Astrocyte (in vitro differentiated cells and primary cell): ENCODE results near the gene ZNF764. TPM values are rescaled to one million over a fixed set of nuclear protein-coding genes. Genes with fewer than 3 reads are reported as not detected.

Source experiments
- DNase-seq: peaks from one replicate; pipeline ENCODE4 v3.0.0-alpha.2; 2010; ENCODE audit warnings: low read depth
- FAIRE-seq: peaks from 2 replicates; lab custom pipeline; 2011; peaks lifted over from hg19 to GRCh38; lab: Jason Lieb, UNC
- H2AFZ ChIP-seq: 2 replicates; pipeline ENCODE4 v1.6.0; 2012; ENCODE audit warnings: low read depth, low read length, inconsistent platforms
- H3K27ac ChIP-seq: 2 replicates; pipeline ENCODE4 v1.5.1; 2011; ENCODE audit warnings: low read depth, low read length, inconsistent platforms
- H3K27me3 ChIP-seq: 2 replicates; pipeline ENCODE4 v1.6.0; 2011; ENCODE audit warnings: low read length, inconsistent platforms; ENCODE audit not compliant: insufficient read depth
- H3K36me3 ChIP-seq: 2 replicates; pipeline ENCODE4 v1.5.1; 2011; ENCODE audit warnings: low read length, inconsistent platforms; ENCODE audit not compliant: insufficient read depth
- H3K4me1 ChIP-seq: 2 replicates; pipeline ENCODE4 v1.5.1; 2011; ENCODE audit warnings: low read length, inconsistent platforms; ENCODE audit not compliant: insufficient read depth
- H3K4me2 ChIP-seq: 2 replicates; pipeline ENCODE4 v1.6.0; 2012; ENCODE audit warnings: low read length, inconsistent platforms
- H3K4me3 ChIP-seq: 2 replicates; pipeline ENCODE4 v1.5.1; 2011; ENCODE audit warnings: low read depth, mild to moderate bottlenecking, low read length, inconsistent platforms; ENCODE audit not compliant: insufficient read depth
- H3K79me2 ChIP-seq: 2 replicates; pipeline ENCODE4 v1.6.0; 2012; ENCODE audit warnings: mild to moderate bottlenecking, low read length, inconsistent platforms; ENCODE audit not compliant: insufficient read depth
- H3K9ac ChIP-seq: 2 replicates; pipeline ENCODE4 v1.6.0; 2012; ENCODE audit warnings: mild to moderate bottlenecking, low read length, inconsistent platforms
- H3K9me3 ChIP-seq: 2 replicates; pipeline ENCODE4 v1.5.1; 2012; ENCODE audit warnings: low read depth, mild to moderate bottlenecking, low read length, inconsistent platforms; ENCODE audit not compliant: insufficient read depth
- H4K20me1 ChIP-seq: 2 replicates; pipeline ENCODE4 v1.6.0; 2012; ENCODE audit warnings: low read length, inconsistent platforms; ENCODE audit not compliant: insufficient read depth
- H3K27ac Mint-ChIP-seq: one replicate; pipeline ENCODE4 v1.8.0; 2021; ENCODE audit warnings: mild to moderate bottlenecking, mixed read lengths; ENCODE audit not compliant: unreplicated experiment
- H3K27me3 Mint-ChIP-seq: one replicate; pipeline ENCODE4 v1.8.0; 2021; ENCODE audit warnings: low read depth, mixed read lengths; ENCODE audit not compliant: unreplicated experiment
- H3K36me3 Mint-ChIP-seq: one replicate; pipeline ENCODE4 v1.8.0; 2021; ENCODE audit warnings: low read depth, mixed read lengths; ENCODE audit not compliant: unreplicated experiment
- H3K4me1 Mint-ChIP-seq: one replicate; pipeline ENCODE4 v1.8.0; 2021; ENCODE audit warnings: low read depth, mixed read lengths; ENCODE audit not compliant: unreplicated experiment
- H3K4me3 Mint-ChIP-seq: one replicate; pipeline ENCODE4 v1.8.0; 2021; ENCODE audit warnings: mild to moderate bottlenecking, moderate library complexity, mixed read lengths; ENCODE audit not compliant: unreplicated experiment
- H3K9me3 Mint-ChIP-seq: one replicate; pipeline ENCODE4 v1.8.0; 2021; ENCODE audit warnings: mild to moderate bottlenecking, mixed read lengths; ENCODE audit not compliant: unreplicated experiment
- EZH2 ChIP-seq: IDR thresholded peaks from 2 replicates; pipeline ENCODE4 v1.6.1; 2012; ENCODE audit warnings: mild to moderate bottlenecking, low read length, inconsistent platforms; ENCODE audit not compliant: insufficient read depth
- total RNA-seq: library from RNA; stranded (reverse); gene quantifications from 2 replicates; pipeline ENCODE4 v1.2.1, GENCODE V29; 2021
- TF ChIP-seq, protein P1 (sequence below): IDR thresholded peaks from 2 replicates; pipeline ENCODE4 v1.5.1; 2011; ENCODE audit warnings: low read depth, mild to moderate bottlenecking, inconsistent platforms, low read length, moderate library complexity; ENCODE audit not compliant: insufficient read depth

ZNF764 gene
- total RNA-seq, 1 donor from 2014 or later = 8.5 TPM

DNA sequence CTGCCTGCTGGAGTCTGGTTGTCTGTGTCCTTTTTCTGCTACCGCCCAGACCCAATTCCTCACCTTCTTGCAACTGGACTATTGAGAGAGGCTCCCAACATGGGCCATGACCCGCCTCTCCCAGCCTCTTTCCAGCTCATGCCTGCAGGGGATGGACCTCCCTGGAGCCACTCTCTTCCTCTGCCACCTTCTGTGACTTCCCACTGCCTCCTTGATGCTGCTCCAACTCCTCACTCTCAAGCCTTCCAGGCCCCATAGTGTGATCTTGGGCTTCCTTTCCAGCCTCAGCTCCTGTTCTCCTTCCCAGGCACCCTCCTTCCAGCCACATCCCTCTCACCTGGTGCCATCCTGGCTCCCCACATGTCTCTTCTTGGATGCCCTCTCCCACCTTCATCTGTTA is 42.9 kb downstream of the ZNF764 start:
- Mint-ChIP-seq H3K4me3 (no peak overlapping the region), H3K9me3 (peaks cover 2% of the 10 kb centered on the region), H3K27ac (no peak overlapping the region), H3K36me3 (no peaks in the 10 kb centered on the region), H3K27me3 (peaks cover 48% of the 10 kb centered on the region), H3K4me1 (no peaks in the 10 kb centered on the region)
- H4K20me1 ChIP-seq = no peaks in the 10 kb centered on the region
- FAIRE-seq = no peak
- DNase-seq = no peak
- no peaks in the 10 kb centered on the region for H3K79me2 ChIP-seq
- no peaks in the 10 kb centered on the region for H3K9me3 ChIP-seq
- H2AFZ ChIP-seq = no peak overlapping the region
- no peak for TF ChIP-seq EZH2
- TF ChIP-seq, protein P1, sequence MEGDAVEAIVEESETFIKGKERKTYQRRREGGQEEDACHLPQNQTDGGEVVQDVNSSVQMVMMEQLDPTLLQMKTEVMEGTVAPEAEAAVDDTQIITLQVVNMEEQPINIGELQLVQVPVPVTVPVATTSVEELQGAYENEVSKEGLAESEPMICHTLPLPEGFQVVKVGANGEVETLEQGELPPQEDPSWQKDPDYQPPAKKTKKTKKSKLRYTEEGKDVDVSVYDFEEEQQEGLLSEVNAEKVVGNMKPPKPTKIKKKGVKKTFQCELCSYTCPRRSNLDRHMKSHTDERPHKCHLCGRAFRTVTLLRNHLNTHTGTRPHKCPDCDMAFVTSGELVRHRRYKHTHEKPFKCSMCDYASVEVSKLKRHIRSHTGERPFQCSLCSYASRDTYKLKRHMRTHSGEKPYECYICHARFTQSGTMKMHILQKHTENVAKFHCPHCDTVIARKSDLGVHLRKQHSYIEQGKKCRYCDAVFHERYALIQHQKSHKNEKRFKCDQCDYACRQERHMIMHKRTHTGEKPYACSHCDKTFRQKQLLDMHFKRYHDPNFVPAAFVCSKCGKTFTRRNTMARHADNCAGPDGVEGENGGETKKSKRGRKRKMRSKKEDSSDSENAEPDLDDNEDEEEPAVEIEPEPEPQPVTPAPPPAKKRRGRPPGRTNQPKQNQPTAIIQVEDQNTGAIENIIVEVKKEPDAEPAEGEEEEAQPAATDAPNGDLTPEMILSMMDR = no peak
- H3K4me2 ChIP-seq = no peak overlapping the region
- H3K4me1 ChIP-seq = no peaks in the 10 kb centered on the region
- no peak overlapping the region for H3K4me3 ChIP-seq
- no peaks in the 10 kb centered on the region for H3K27me3 ChIP-seq
- no peak overlapping the region for H3K9ac ChIP-seq
- no peak overlapping the region for H3K27ac ChIP-seq
- no peaks in the 10 kb centered on the region for H3K36me3 ChIP-seq

DNA sequence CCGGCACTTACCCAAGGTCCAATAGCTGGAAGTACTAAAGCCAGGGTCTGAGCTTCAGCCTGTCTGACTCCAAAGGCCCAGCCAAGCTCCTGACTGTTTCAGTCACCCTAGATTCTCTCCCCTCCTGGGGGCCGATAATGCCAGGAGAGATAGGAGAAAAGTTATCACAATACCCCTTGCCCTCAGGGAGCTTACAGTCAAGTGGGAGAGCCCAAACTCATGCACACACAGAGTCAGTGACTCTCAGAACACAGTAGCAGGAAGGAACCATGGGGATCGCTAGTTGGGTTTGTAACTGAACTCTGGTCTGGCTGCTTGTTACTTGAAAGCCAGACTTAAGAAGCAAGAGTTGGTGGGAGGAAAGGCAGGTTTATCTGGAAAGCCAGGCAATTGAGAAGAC is 46.7 kb downstream of the ZNF764 start:
- TF ChIP-seq, protein P1 = no peak
- no peak for TF ChIP-seq EZH2
- no peaks in the 10 kb centered on the region for H3K9me3 ChIP-seq
- H3K27me3 ChIP-seq = no peaks in the 10 kb centered on the region
- H4K20me1 ChIP-seq = no peaks in the 10 kb centered on the region
- Mint-ChIP-seq H3K9me3 (peaks cover 2% of the 10 kb centered on the region), H3K27me3 (peaks cover 34% of the 10 kb centered on the region), H3K27ac (no peak overlapping the region), H3K4me3 (no peak overlapping the region), H3K4me1 (no peaks in the 10 kb centered on the region), H3K36me3 (no peaks in the 10 kb centered on the region)
- no peak overlapping the region for H3K27ac ChIP-seq
- FAIRE-seq (no peak), DNase-seq (no peak)
- H3K36me3 ChIP-seq = no peaks in the 10 kb centered on the region
- H3K79me2 ChIP-seq = no peaks in the 10 kb centered on the region
- no peak overlapping the region for H3K4me2 ChIP-seq
- no peaks in the 10 kb centered on the region for H3K4me1 ChIP-seq
- H3K4me3 ChIP-seq = no peak overlapping the region
- H2AFZ ChIP-seq = no peak overlapping the region
- no peak overlapping the region for H3K9ac ChIP-seq

DNA sequence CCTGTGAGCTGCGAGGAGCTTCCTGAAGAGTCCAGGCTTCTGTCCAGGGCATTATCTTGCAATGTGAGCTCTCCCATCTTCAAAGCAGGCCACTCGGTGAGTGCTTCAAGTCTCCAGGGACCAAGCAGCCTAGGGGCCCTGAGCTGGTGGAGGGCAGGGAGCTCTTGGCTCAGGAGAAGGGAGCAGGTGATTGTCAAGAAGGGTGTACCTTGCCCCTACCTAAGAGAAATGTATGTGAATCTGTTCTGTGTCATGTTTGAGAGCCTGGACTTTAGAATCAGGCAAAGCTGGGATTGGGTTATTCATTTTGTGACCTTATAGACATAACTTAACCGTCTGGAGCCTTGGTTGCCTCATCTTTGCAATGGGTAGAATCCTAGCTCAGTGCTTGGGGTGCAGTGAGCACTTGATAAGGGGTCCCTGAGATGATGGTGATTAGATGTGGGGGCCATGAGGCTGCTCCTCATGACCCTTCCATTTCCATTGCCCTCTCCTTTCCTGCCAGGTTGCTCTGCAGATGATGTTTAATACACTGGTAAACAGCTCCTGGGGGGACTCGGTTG is 47.7 kb downstream of the ZNF764 start:
- H3K4me2 ChIP-seq = no peak overlapping the region
- H3K9ac ChIP-seq = no peak overlapping the region
- no peak overlapping the region for H3K4me3 ChIP-seq
- FAIRE-seq (no peak), DNase-seq (no peak)
- H3K27me3 ChIP-seq = no peaks in the 10 kb centered on the region
- no peaks in the 10 kb centered on the region for H3K79me2 ChIP-seq
- TF ChIP-seq, protein P1 = no peak
- no peak for TF ChIP-seq EZH2
- peaks cover 34% of the 10 kb centered on the region for H3K27me3 Mint-ChIP-seq
- H3K9me3 Mint-ChIP-seq = peaks cover 2% of the 10 kb centered on the region
- no peaks in the 10 kb centered on the region for H3K4me1 ChIP-seq
- no peaks in the 10 kb centered on the region for H4K20me1 ChIP-seq
- no peak overlapping the region for H2AFZ ChIP-seq
- H3K27ac ChIP-seq = no peak overlapping the region
- H3K36me3 ChIP-seq = no peaks in the 10 kb centered on the region
- no peaks in the 10 kb centered on the region for H3K36me3 Mint-ChIP-seq
- no peaks in the 10 kb centered on the region for H3K4me1 Mint-ChIP-seq
- H3K27ac Mint-ChIP-seq = no peak overlapping the region
- no peaks in the 10 kb centered on the region for H3K9me3 ChIP-seq
- H3K4me3 Mint-ChIP-seq = no peak overlapping the region
